ENCODE results near the gene MAPK8IP3.

GRCh38 chr16:1731603-1732002 is 25.6 kb downstream of the MAPK8IP3 start:
- TF ChIP-seq MAX (CRISPR knock-in tag; IDR thresholded peaks at IDR 0.05): no peak
- TF ChIP-seq NBN (IDR thresholded peaks at IDR 0.05; ENCODE audit: low read depth): no peak
- TF ChIP-seq CTCF (IDR thresholded peaks at IDR 0.05 in 2 of 3, conservative IDR thresholded peaks at IDR 0.05 in 1 of 3; ENCODE audit: insufficient read depth in 2 of 3, low read depth in 1 of 3, low read length in 3 of 3): no peak
- no peak for TF ChIP-seq ZBED1 (IDR thresholded peaks at IDR 0.05)
- no peak for TF ChIP-seq POLR2A (conservative IDR thresholded peaks at IDR 0.05)
- TF ChIP-seq USF1 (CRISPR knock-in tag; IDR thresholded peaks at IDR 0.05): no peak
- TF ChIP-seq ZNF644 (tag; IDR thresholded peaks at IDR 0.05; ENCODE audit: low read depth): no peak
- no peak for TF ChIP-seq SMARCB1 (IDR thresholded peaks at IDR 0.05; ENCODE audit: insufficient read length, low read depth)
- no peak for TF ChIP-seq MTA2 (IDR thresholded peaks at IDR 0.05; ENCODE audit: low read depth)
- TF ChIP-seq BCL6 (CRISPR knock-in tag; IDR thresholded peaks at IDR 0.05): no peak
- TF ChIP-seq ATF1 (CRISPR knock-in tag; IDR thresholded peaks at IDR 0.05): no peak
- no peak for TF ChIP-seq ATF1 (tag; IDR thresholded peaks at IDR 0.05)
- TF ChIP-seq ZNF175 (CRISPR knock-in tag; IDR thresholded peaks at IDR 0.05; ENCODE audit: low read depth): no peak
- TF ChIP-seq THRA (IDR thresholded peaks at IDR 0.05): no peak
